Activated CD4-positive, alpha-beta T cell treated with anti-CD3 and anti-CD28 coated beads, Interleukin-2, amount 50 U/mL, for 16 hours (primary cell): ENCODE data around the gene LAIR2.
"Not testable (repeated sequence)": the region's sequence is repeated elsewhere in the genome, so short reads cannot be mapped to it uniquely, and the experiment has no call there.

Source experiments
- DNase-seq: peaks from one replicate; pipeline ENCODE4 v3.0.0-alpha.2; 2020

Gene LAIR2

DNA sequence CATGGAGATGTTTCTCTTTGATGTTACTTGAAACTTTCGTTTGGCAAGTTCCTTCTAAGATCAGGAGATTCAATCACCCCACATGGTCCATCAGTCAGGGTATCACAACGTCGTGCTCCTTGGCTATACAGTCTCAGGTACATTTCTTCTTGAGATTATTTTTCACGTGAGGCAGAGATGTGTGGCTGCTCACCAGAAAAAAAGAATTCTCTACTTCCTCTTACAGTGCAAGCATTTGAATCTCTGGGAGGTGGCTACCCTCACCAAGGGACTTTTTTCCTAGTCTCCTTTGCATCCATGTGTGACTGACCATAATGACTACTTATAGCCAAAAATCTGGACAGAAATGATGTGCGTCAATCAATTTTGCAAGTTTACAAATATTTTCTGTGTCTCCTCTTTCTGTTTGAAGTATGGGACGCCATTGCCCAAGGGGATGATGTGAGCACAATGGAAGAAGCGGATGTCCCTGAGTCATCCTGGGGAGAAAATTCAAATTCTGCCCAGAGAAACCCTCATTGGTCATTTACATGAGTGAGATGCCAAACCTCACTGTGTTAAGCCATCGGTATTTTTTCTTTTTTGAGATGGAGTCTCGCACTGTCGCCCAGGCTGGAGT is 8.6 kb upstream of the LAIR2 start:
- DNase-seq = no peak

- DNase-seq = not testable (repeated sequence)
Observed at GRCh38 chr19:54495284-54495683, 7.3 kb upstream of the LAIR2 start.

DNA sequence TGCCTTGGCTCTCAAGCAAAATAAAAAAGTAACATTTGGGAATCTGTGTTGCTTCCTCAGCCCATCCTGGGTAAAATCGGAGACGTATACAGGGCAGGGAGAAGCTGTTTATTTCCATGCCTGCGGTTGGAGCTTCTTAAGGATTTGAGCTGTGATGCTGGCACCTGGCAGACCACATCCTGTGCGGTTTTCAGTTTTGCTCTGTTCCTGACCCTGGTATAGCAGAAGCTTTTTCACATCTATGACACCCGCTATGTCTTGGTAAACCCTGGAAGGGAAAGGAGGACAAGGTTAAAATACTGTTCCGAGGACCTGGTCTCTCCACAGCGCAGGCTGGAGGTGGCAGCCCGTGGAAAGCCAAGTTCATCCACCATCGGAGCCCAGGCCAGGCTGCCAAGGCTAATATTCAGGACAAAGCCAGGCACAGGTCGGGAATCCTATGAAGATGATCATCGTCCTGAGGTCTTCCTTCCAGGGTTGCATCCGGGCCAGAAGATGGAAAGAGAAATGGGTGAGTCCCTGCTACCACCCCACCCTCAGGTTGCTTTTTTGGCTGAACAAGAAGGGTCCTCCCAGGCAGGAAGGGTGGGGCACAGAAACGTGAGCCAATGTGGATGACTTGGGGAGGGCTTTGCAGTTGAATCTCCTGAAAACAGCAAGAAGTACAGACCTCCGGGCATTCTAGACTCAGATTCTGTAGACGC is 4.7 kb upstream of the LAIR2 start:
- peak; percentile 41 for DNase-seq

DNA sequence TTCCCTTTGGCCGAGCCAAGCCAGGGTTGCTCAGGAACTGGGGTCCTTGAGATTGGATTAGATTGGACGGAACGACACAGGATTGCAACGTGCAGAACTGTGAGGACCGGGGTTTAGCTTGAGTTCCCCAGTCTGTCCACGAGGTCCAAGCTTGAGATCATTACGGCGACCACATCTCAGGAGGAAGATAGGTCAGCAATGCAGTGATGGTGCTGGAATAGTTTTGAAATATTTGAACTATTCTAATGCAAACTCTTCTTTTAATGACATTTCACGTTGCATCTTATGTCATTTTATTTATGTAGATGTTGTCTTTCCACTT is 4.2 kb upstream of the LAIR2 start:
- DNase-seq = not testable (repeated sequence)

DNA sequence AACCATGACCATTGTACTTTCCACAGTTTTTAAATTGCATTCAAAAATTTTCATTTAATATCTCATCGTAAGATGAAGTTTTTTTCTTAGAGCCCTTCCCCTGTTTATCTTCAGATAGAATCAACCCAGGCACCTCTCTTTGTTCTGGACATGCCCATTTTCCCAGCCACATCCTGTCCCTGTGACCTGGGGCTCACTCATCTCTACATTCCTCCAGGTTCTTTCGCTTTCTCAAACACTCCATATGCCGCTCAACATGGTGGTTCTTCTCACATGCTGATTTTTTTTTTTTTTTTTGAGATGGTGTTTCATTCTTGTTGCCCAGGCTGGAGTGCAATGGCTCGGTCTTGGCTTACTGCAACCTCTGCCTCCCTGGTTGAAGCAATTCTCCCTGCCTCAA is 2.9 kb downstream of the LAIR2 start:
- not testable (repeated sequence) for DNase-seq

GRCh38 chr19:54506079-54506478 is 3.4 kb downstream of the LAIR2 start:
- no peak for DNase-seq

- DNase-seq = not testable (repeated sequence)
Observed at GRCh38 chr19:54507038-54507717, 4.5 kb downstream of the LAIR2 start.

DNA sequence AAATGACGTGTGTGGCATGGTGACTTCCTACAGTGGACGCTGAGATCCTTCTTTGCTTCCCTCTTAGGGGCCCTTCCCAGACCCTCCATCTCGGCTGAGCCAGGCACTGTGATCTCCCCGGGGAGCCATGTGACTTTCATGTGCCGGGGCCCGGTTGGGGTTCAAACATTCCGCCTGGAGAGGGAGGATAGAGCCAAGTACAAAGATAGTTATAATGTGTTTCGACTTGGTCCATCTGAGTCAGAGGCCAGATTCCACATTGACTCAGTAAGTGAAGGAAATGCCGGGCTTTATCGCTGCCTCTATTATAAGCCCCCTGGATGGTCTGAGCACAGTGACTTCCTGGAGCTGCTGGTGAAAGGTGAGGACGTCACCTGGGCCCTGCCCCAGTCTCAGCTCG is 5.2 kb downstream of the LAIR2 start:
- DNase-seq = no peak

- DNase-seq = not testable (repeated sequence)
Observed at GRCh38 chr19:54508487-54508886, 5.9 kb downstream of the LAIR2 start.

GRCh38 chr19:54509200-54509940 is 6.7 kb downstream of the LAIR2 start:
- DNase-seq = not testable (repeated sequence)

DNA sequence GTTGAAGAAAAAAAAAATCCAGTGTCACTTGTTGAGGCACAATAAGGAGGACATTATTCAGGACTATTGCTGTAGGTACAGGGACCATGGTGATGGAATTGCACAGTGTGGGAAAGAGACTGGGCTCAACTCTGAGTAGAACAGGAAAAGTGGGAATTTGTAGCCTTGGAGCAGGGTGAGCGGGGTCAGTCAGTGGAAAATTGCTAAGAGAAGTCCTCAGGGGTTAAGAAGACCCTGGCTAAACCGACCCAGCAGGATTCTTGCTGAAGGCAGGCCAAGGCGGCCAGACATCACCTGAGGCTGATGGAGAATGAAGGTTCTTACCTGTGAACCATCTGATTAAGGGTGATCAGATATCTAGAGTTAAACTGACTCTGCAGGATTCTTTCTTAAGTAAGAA is 12.5 kb downstream of the LAIR2 start:
- no peak for DNase-seq

- peak; percentile 55 for DNase-seq
Observed at GRCh38 chr19:54517483-54517882, 14.9 kb downstream of the LAIR2 start.

- DNase-seq = peak; percentile 87
Observed at GRCh38 chr19:54518844-54519243, 16.2 kb downstream of the LAIR2 start.

DNA sequence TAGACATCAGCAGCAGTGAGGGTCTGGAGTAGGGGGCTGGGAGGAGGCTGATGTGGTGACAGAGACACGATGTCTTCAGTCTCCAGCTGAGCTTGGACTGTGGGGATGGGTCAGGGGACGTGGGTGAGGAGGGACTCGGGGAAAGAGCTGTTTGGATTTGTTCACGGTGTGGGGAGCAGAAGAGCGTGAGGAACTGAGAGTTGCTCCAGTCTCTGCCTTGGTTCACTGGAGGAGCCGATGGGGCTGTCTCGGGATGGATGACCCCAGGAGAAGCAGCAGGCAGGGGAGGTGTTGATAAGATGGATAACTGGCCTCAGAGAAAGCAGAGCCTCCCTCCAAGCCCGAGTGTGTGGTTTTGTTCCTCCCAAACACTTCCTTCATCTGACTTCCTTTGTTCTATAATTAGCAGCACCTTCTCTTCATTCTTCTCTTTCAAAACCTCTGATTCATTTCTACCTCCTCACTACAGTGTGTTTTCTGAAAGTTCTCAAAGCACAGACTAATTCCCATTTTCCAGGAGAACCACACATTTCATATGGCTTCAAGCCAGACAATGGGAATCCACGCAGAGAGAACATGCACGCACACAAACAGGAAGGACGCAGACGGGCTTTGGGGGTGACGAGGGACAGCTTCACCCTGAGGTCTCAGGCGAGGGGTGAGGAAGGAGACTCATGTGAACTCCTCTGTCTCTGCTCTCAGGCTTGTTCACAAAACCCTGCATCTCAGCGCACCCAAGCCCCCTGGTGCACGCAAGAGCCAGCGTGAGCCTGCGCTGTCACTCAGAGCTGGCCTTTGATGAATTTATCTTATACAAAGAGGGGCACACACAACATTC is 18.6 kb downstream of the LAIR2 start:
- DNase-seq = peak; percentile 51

DNA sequence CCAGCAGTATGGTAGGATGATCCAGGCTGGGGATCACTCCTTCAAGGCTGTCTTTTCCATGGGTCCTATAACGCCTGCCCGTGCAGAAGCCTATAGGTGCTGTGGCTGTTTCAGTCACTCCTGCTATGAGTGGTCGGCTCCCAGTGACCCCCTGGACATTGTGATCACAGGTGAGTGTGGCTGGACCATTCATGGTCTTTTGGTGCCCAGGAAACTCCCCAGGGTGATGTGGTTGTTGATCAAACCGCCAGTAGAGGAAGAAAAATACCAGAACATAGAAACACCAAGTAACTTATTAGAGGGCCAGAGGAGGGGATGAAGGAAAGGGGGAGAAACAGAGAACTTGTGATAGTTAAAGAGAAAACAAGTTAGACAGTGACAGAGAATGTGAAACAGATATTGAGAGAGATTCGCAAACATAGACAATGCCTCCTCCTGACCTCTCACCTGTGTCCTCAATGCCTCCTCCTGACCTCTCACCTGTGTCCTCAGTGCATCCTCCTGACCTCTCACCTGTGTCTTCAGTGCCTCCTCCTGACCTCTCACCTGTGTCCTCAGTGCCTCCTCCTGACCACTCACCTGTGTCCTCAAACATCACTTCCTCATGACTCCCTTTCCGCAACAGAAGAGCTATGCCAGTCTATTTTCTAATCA is 19.4 kb downstream of the LAIR2 start:
- no peak for DNase-seq

DNA sequence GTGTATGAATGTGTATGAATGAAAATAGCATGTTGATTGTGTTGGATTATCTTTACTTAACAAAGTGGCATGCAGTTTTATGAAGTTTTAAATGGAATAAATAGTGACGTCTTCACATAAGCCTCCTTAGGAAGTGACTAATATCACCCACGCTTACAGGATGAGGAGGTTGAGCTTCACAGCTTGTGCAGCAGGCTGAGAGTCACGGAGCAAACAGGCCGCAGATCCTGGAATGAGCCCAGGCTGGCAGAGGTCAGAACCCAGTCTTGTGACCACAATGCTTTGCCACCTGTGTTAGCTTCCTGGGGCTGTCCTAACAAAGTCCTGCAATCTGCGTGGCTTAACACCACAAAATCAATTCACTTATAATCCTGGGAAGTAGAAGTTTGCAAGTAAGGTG is 20.8 kb downstream of the LAIR2 start:
- peak; percentile 86 for DNase-seq

DNA sequence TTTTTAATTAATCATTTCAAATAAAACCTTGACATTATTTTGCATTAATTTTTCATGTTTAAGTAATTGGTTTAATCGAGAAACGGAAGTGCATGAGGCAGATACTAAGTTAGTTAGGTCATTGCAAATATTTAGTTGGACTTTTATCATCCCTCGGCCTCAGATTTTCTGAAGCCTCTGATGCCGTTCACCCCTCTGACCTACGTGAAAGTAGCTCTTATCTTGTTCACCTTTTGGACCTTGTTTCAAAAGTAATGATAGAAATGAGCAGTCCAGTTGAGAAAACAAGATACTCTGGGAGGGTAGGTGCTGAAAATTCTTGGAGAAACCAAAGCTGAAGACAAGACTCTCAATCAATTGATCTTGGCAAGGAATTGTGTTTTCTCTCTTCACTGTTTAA is 23.0 kb downstream of the LAIR2 start:
- DNase-seq = no peak

GRCh38 chr19:54526972-54527371 is 24.3 kb downstream of the LAIR2 start:
- no peak for DNase-seq

DNA sequence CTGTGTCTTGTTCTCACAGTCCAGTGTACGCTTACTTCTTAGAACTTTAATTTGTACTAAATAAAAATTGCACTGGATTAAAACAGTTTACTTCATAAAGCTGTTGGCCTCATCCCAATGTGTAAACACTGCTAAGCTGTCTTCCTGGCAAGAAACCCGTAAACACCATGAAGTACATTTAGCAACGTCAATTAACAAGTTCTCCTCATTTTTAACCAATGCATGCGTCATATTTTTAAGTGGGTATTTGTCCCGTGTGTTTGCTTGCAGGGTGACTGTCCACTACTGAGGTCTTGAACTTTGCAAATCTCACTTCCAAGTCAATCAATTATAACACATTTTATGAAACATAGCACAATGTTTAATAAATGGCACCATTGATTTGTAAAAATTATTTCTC is 28.2 kb downstream of the LAIR2 start:
- no peak for DNase-seq

DNA sequence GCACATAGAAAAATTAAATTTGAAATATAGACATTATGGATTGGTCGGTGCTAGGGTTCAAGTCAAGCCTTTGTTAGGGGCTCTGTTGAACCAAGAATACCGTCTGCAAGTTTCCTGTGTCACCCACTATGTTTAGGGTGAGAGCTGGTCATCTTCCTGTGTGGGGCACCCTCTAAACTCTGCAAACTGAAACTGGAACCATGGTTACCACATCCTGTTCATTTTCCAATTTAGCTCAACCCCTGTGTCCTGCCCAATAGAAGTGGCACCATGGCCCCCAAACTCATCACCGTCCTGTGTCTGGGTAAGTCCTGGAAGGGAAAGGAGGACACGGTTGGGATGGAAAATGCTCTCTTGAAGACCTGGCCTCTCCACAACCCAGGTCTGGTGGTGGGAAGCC is 29.9 kb downstream of the LAIR2 start:
- peak; percentile 72 for DNase-seq

DNA sequence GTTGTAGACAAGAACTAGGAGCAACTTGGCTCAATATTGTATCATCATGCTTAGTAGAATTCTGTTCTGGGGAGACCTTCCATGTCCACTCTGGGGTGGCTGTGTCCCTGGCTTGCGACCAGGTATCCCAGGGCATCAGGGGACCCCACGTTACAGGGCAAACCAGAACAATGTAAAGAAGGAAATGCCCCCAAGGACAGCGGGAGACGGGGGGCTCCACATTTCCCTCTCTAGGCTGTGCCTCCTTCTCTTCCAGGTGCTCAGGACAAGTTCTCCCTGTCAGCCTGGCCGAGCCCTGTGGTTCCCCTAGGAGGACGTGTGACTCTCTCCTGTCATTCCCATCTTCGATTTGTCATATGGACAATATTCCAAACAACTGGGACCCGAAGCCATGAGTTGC is 30.8 kb downstream of the LAIR2 start:
- DNase-seq = no peak

GRCh38 chr19:54534156-54534555 is 31.5 kb downstream of the LAIR2 start:
- no peak for DNase-seq
